Bronchial epithelial cell (primary cell): ENCODE results near the gene POLR2J2. TPM values are rescaled to one million over a fixed set of nuclear protein-coding genes. Genes with fewer than 3 reads are reported as not detected.
"Not testable (repeated sequence)": the region's sequence is repeated elsewhere in the genome, so short reads cannot be mapped to it uniquely, and the experiment has no call there.

Experiments used
- DNase-seq: peaks from one replicate; pipeline ENCODE4 v3.0.0-alpha.2; 2010; ENCODE audit warnings: low read depth
- FAIRE-seq: peaks from 2 replicates; lab custom pipeline; 2011; peaks lifted over from hg19 to GRCh38; lab: Jason Lieb, UNC
- H3K27me3 ChIP-seq: 2 replicates; pipeline ENCODE4 v1.5.1; 2011; ENCODE audit warnings: low read length; ENCODE audit not compliant: control insufficient read depth, insufficient read depth
- H3K36me3 ChIP-seq: 2 replicates; pipeline ENCODE4 v1.5.1; 2011; ENCODE audit warnings: low read length; ENCODE audit not compliant: control insufficient read depth, insufficient read depth
- H3K4me3 ChIP-seq: 2 replicates; pipeline ENCODE4 v1.5.1; 2011; ENCODE audit warnings: mild to moderate bottlenecking, low read depth, low read length, control low read depth
- total RNA-seq: library from RNA; depleted of rRNA; stranded (reverse); fragments of >200 nt; gene quantifications from 2 replicates; pipeline ENCODE4 v1.2.1, GENCODE V29; 2014

The POLR2J2 gene
- total RNA-seq, 1 donor from 2014 or later: 3.4 TPM

GRCh38 chr7:102689436-102690282, 18.2 kb upstream of the POLR2J2 start:
- not testable (repeated sequence) for DNase-seq, H3K36me3 ChIP-seq, FAIRE-seq, H3K4me3 ChIP-seq, H3K27me3 ChIP-seq

GRCh38 chr7:102688299-102689036, 17.0 kb upstream of the POLR2J2 start:
- not testable (repeated sequence) for DNase-seq, FAIRE-seq, H3K27me3 ChIP-seq

GRCh38 chr7:102682560-102682959, 11.1 kb upstream of the POLR2J2 start:
- not testable (repeated sequence) for H3K36me3 ChIP-seq, FAIRE-seq, DNase-seq, H3K4me3 ChIP-seq, H3K27me3 ChIP-seq

More at GRCh38 chr7:102688299-102689036, 17.0 kb upstream of the POLR2J2 start:
- not testable (repeated sequence) for H3K4me3 ChIP-seq, H3K36me3 ChIP-seq

GRCh38 chr7:102680780-102681179, 9.3 kb upstream of the POLR2J2 start:
- not testable (repeated sequence) for FAIRE-seq, H3K36me3 ChIP-seq, H3K27me3 ChIP-seq, DNase-seq, H3K4me3 ChIP-seq

GRCh38 chr7:102675545-102675944, 4.1 kb upstream of the POLR2J2 start:
- not testable (repeated sequence) for H3K36me3 ChIP-seq, H3K4me3 ChIP-seq, H3K27me3 ChIP-seq, FAIRE-seq, DNase-seq

GRCh38 chr7:102673447-102674067, 2.1 kb upstream of the POLR2J2 start:
- not testable (repeated sequence) for FAIRE-seq, H3K4me3 ChIP-seq, H3K36me3 ChIP-seq

GRCh38 chr7:102671956-102672307, 469 bp upstream of the POLR2J2 start:
- DNase-seq, FAIRE-seq, H3K27me3 ChIP-seq, H3K36me3 ChIP-seq, H3K4me3 ChIP-seq: not testable (repeated sequence)

More at GRCh38 chr7:102673447-102674067, 2.1 kb upstream of the POLR2J2 start:
- H3K27me3 ChIP-seq, DNase-seq: not testable (repeated sequence)

GRCh38 chr7:102667523-102667922, 3.9 kb downstream of the POLR2J2 start:
- H3K36me3 ChIP-seq, H3K4me3 ChIP-seq, H3K27me3 ChIP-seq, FAIRE-seq, DNase-seq: not testable (repeated sequence)

GRCh38 chr7:102666850-102667249, 4.6 kb downstream of the POLR2J2 start:
- not testable (repeated sequence) for DNase-seq, H3K36me3 ChIP-seq, H3K27me3 ChIP-seq, H3K4me3 ChIP-seq, FAIRE-seq

- not testable (repeated sequence) for H3K36me3 ChIP-seq, H3K4me3 ChIP-seq, FAIRE-seq, DNase-seq, H3K27me3 ChIP-seq
Measured at GRCh38 chr7:102664765-102665164, 6.7 kb downstream of the POLR2J2 start.

GRCh38 chr7:102649924-102650323, 21.5 kb downstream of the POLR2J2 start, which contains the start of gene SPDYE2B:
TSS of gene SPDYE2B (plus strand) at chr7:102650319. CDS start at chr7:102652349, 2,030 bp downstream.
- not testable (repeated sequence) for H3K4me3 ChIP-seq, H3K36me3 ChIP-seq, H3K27me3 ChIP-seq, FAIRE-seq, DNase-seq

GRCh38 chr7:102647813-102648212, 23.6 kb downstream of the POLR2J2 start:
- not testable (repeated sequence) for H3K27me3 ChIP-seq, H3K4me3 ChIP-seq, H3K36me3 ChIP-seq, FAIRE-seq, DNase-seq

- H3K36me3 ChIP-seq, H3K27me3 ChIP-seq, DNase-seq, H3K4me3 ChIP-seq, FAIRE-seq: not testable (repeated sequence)
Measured at GRCh38 chr7:102643404-102643803, 28.1 kb downstream of the POLR2J2 start.

- not testable (repeated sequence) for H3K4me3 ChIP-seq, H3K27me3 ChIP-seq, DNase-seq, H3K36me3 ChIP-seq, FAIRE-seq
Measured at GRCh38 chr7:102642691-102643090, 28.8 kb downstream of the POLR2J2 start, which contains the start of gene UPK3BL1. TSS of gene UPK3BL1 (minus strand) at chr7:102642791. CDS start at chr7:102642741, 50 bp downstream.
